Activated B cell treated with CpG ODN at 0.5 μM for 24 hours (primary cell): ENCODE data around the gene CBARP. TPM values are rescaled to one million over a fixed set of nuclear protein-coding genes. Genes with fewer than 3 reads are reported as not detected.

ENCODE experiments used
- ATAC-seq: fragments of 200-7000 bp; cut with Tn5 transposase; one replicate; pipeline ENCODE4 v1.10.0; 2021; ENCODE audit warnings: low read depth, mild to moderate bottlenecking, moderate library complexity
- CTCF ChIA-PET: fragments of 350-600 bp; sonication (Branson Sonifier 250); formaldehyde crosslinking; loops from one replicate; lab custom pipeline; 2021; ENCODE audit warnings: antibody characterized with exemption; lab: Charles Lee
- POLR2A ChIA-PET: fragments of 350-600 bp; sonication (Branson Sonifier 250); formaldehyde crosslinking; loops from one replicate; lab custom pipeline; 2021; ENCODE audit warnings: antibody characterized with exemption; lab: Charles Lee
- DNase-seq: peaks from one replicate; pipeline ENCODE4 v3.0.0; 2022
- H3K27ac Mint-ChIP-seq: one replicate; pipeline ENCODE4 v1.8.0; 2020; ENCODE audit warnings: mixed read lengths
- H3K27me3 Mint-ChIP-seq: one replicate; pipeline ENCODE4 v1.8.0; 2021; ENCODE audit warnings: mixed read lengths
- H3K36me3 Mint-ChIP-seq: one replicate; pipeline ENCODE4 v1.8.0; 2021; ENCODE audit warnings: low read depth, mixed read lengths
- H3K4me1 Mint-ChIP-seq: one replicate; pipeline ENCODE4 v1.8.0; 2021; ENCODE audit warnings: mixed read lengths
- H3K4me3 Mint-ChIP-seq: one replicate; pipeline ENCODE4 v1.8.0; 2020; ENCODE audit warnings: mild to moderate bottlenecking, mixed read lengths
- H3K9me3 Mint-ChIP-seq: one replicate; pipeline ENCODE4 v1.8.0; 2020; ENCODE audit warnings: mixed read lengths
- CTCF ChIP-seq: fragments of 200-600 bp; IDR thresholded peaks from one replicate; pipeline ENCODE4 v1.8.0; 2022; ENCODE audit warnings: antibody characterized with exemption, mild to moderate bottlenecking
- intact Hi-C: fragments of 100-400 bp; cut with micrococcal nuclease; formaldehyde crosslinking; loops from one replicate; pipeline ENCODE4 v1.15.1; 2024
- total RNA-seq: library from RNA; stranded (reverse); gene quantifications from 2 replicates; pipeline ENCODE4 v1.2.3, GENCODE V29; 2022

Gene CBARP
- total RNA-seq, 1 donor from 2014 or later = 0.64 TPM

- ATAC-seq = no peak
- ChIA-PET CTCF (interaction anchor here (1.8 kb wide), 1 partner anchor 32 kb away, joined by 14 read pairs; no protein-coding TSS in a partner anchor), POLR2A (interaction anchor here (0.7 to 1.8 kb wide), 5 partner anchors 17 to 60 kb away, joined by 3 to 17 read pairs (median 5); no protein-coding TSS in a partner anchor)
- Mint-ChIP-seq H3K36me3 (peaks cover 59% of the 10 kb centered on the region), H3K27me3 (no peaks in the 10 kb centered on the region), H3K9me3 (no peaks in the 10 kb centered on the region), H3K27ac (peak overlapping the region; percentile 88), H3K4me3 (peak overlapping the region; percentile 84), H3K4me1 (peaks cover 44% of the 10 kb centered on the region)
- intact Hi-C loops = loop anchor here (1.0 to 5.0 kb wide), 4 partner anchors 81 to 536 kb away; partner anchors contain the start of genes ATP8B3, RPS15 and UQCR11
- TF ChIP-seq CTCF = no peak
- DNase-seq = no peak
These were observed 38.3 kb upstream of the CBARP start for GRCh38 chr19:1275976-1276627.

- ATAC-seq (peak; percentile 83), DNase-seq (peak; percentile 87)
- peak within 1 kb of the TSS; percentile 84 for H3K4me3 Mint-ChIP-seq
- no peaks in the 10 kb centered on the region for H3K27me3 Mint-ChIP-seq
- no peaks in the 10 kb centered on the region for H3K9me3 Mint-ChIP-seq
- ChIA-PET POLR2A (interaction anchor here (0.5 to 1.8 kb wide), 23 partner anchors 9 to 616 kb away, joined by 3 to 30 read pairs (median 4); partner anchors contain the start of genes ABCA7, MED16, REEP6 and RNU6-2), CTCF (interaction anchor here (1.0 to 1.8 kb wide), 3 partner anchors 9 to 31 kb away, joined by 3 to 14 read pairs (median 4); no protein-coding TSS in a partner anchor)
- H3K4me1 Mint-ChIP-seq = peaks cover 51% of the 10 kb centered on the region
- peak within 1 kb of the TSS; percentile 88 for H3K27ac Mint-ChIP-seq
- TF ChIP-seq CTCF = no peak
- peaks cover 65% of the 10 kb centered on the region for H3K36me3 Mint-ChIP-seq
- intact Hi-C loops = loop anchor here (1.0 to 5.0 kb wide), 4 partner anchors 82 to 537 kb away; partner anchors contain the start of genes ATP8B3, RPS15 and UQCR11
These were observed 37.6 kb upstream of the CBARP start, which contains the start of gene FAM174C for GRCh38 chr19:1275260-1275975. Gene FAM174C, plus strand, starts transcription at chr19:1275530. Its CDS starts 20 bp downstream, at chr19:1275550.

GRCh38 chr19:1274852-1275259, 37.1 kb upstream of the CBARP start:
- intact Hi-C loops = loop anchor here (1.0 to 5.0 kb wide), 4 partner anchors 82 to 537 kb away; partner anchors contain the start of genes ATP8B3, RPS15 and UQCR11
- no peak for TF ChIP-seq CTCF
- ChIA-PET POLR2A (interaction anchor here (0.6 to 2.0 kb wide), 20 partner anchors 9 to 615 kb away, joined by 3 to 30 read pairs (median 4); partner anchors contain the start of genes ABCA7, MED16, REEP6 and RNU6-2), CTCF (interaction anchor here (1.0 to 1.8 kb wide), 3 partner anchors 8 to 31 kb away, joined by 3 to 14 read pairs (median 4); no protein-coding TSS in a partner anchor)
- ATAC-seq = no peak
- Mint-ChIP-seq H3K27me3 (no peaks in the 10 kb centered on the region), H3K4me3 (peak overlapping the region; percentile 46), H3K27ac (no peak overlapping the region), H3K36me3 (peaks cover 66% of the 10 kb centered on the region), H3K9me3 (no peaks in the 10 kb centered on the region), H3K4me1 (peaks cover 54% of the 10 kb centered on the region)
- no peak for DNase-seq

GRCh38 chr19:1274081-1274851, 36.5 kb upstream of the CBARP start:
- Mint-ChIP-seq H3K27me3 (no peaks in the 10 kb centered on the region), H3K9me3 (no peaks in the 10 kb centered on the region), H3K4me3 (peak overlapping the region; percentile 35), H3K4me1 (peaks cover 50% of the 10 kb centered on the region), H3K36me3 (peaks cover 62% of the 10 kb centered on the region), H3K27ac (peak overlapping the region; percentile 63)
- POLR2A ChIA-PET = interaction anchor here (0.6 to 4.0 kb wide), 6 partner anchors 9 to 197 kb away, joined by 4 to 33 read pairs (median 9); no protein-coding TSS in a partner anchor
- DNase-seq (no peak), ATAC-seq (no peak)
- CTCF ChIA-PET = interaction anchor here (2.9 kb wide), 1 partner anchor 30 kb away, joined by 14 read pairs; no protein-coding TSS in a partner anchor
- TF ChIP-seq CTCF = no peak
- intact Hi-C loops = no loop called here
